ENCODE data around the gene TENM4. TPM values are rescaled to one million over a fixed set of nuclear protein-coding genes. Genes with fewer than 3 reads are reported as not detected.

Gene TENM4
- total and polyA plus RNA-seq, 10 of the 15 experiments (the other 5 are each of a cell fraction or from before 2014, with no cell fraction given) = 0.03 to 0.12 (median 0.06) TPM; not detected in 7

DNA sequence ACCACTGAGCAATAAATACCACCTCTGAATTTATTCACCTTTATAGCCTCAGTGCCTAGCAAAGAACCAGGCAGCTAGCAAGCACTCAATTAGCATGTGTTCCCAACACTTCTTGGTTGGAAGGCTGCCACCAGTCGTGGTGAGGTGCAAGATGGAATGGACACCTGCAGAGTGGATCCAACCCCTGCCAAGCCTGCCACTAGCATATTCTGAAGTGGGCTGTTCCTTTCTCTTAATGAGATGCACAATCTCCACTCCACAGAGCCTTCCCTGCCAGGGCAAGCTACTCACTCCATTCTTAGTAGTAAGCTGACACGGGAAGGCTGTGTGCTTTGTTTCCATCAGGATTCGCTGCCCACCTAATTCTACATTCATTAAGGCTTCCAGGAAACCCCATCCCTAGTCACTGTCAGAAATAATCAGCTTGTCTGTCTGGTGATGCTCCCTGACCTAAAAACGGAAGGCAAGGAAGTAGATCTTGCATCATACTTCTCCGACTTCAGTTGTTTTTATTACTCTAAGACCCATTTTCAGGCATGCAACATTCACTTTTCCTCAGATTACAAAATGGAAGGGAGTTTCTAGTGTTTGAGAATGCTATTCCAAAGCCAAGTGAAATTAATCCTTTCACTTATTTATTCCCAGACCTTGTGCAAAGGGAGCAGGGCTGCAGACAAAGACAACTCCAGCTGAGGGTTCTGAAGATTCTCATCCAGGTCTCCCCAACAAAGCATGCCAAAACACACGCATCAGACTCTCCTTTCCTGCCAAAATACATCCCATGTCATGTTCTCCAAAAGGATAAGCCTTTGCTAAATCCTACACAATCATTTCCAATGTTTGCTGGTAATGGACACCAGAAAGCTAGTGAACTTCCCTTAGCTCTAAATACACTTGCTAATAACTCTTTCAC lies 128.0 kb downstream of the TENM4 start (continued):
- no peak for TF ChIP-seq RAD21 (IDR thresholded peaks at IDR 0.05; ENCODE audit: insufficient read depth, low read depth, low read length)
- TF ChIP-seq RFX5 (IDR thresholded peaks at IDR 0.05; ENCODE audit: low read depth, low read length) = no peak

GRCh38 chr11:79311461-79311860 lies 129.4 kb downstream of the TENM4 start:
- BruUV-seq (replicated peaks) = no TSS peak
- Histone ChIP-seq H4K20me1 (ENCODE audit: control insufficient read depth, insufficient read depth) (no peaks in the 10 kb centered on the region), H3K27me3 (replicated peaks in 1 of 2; ENCODE audit: control insufficient read depth in 2 of 2, insufficient read depth in 2 of 2, low read length in 1 of 2) (no peaks in the 10 kb centered on the region; a peak in 1 of 4 replicates), H3K4me1 (ENCODE audit: control insufficient read depth, insufficient read depth, low read length) (no peaks in the 10 kb centered on the region), H3K9me3 (replicated peaks; ENCODE audit: control insufficient read depth, insufficient read depth, low read length) (no peaks in the 10 kb centered on the region), H3K9ac (ENCODE audit: control insufficient read depth, insufficient read depth, low read length) (no peak overlapping the region), H3K27ac (ENCODE audit: control insufficient read depth, insufficient read depth) (no peak overlapping the region), H3K79me2 (ENCODE audit: control insufficient read depth, insufficient read depth, low read length) (no peaks in the 10 kb centered on the region), H3K36me3 (ENCODE audit: control insufficient read depth in 2 of 2, insufficient read depth in 2 of 2, low read length in 1 of 2) (no peaks in the 10 kb centered on the region), H3K4me2 (ENCODE audit: control insufficient read depth, insufficient read depth) (no peak overlapping the region), H2AFZ (ENCODE audit: control insufficient read depth, low read depth, low read length) (no peak overlapping the region), H3K4me3 (no peak overlapping the region)
- in situ Hi-C loops (cut with MboI) (no loop called here), intact Hi-C loops (cut with micrococcal nuclease; ENCODE audit: unreplicated experiment) (no loop called here)
- DNase-seq (ENCODE audit: low read depth, low spot score) (no peak), FAIRE-seq (no peak), ATAC-seq (no peak)
- ChIA-PET SMC1A (ENCODE audit: uncharacterized antibody, unreplicated experiment) (interaction anchor here (1.1 kb wide), 1 partner anchor 81 kb away, joined by 3 read pairs; no protein-coding TSS in a partner anchor), POLR2A (no interaction called here), CTCF (no interaction called here), RAD21 (ENCODE audit: unreplicated experiment) (no interaction called here)
- WGBS (ENCODE audit: insufficient coverage, insufficient replicate concordance, low lambda C conversion rate, missing lambda C conversion rate) = 46% methylated on average over 3 of the region's 3 CpGs
- TF ChIP-seq, protein P1, sequence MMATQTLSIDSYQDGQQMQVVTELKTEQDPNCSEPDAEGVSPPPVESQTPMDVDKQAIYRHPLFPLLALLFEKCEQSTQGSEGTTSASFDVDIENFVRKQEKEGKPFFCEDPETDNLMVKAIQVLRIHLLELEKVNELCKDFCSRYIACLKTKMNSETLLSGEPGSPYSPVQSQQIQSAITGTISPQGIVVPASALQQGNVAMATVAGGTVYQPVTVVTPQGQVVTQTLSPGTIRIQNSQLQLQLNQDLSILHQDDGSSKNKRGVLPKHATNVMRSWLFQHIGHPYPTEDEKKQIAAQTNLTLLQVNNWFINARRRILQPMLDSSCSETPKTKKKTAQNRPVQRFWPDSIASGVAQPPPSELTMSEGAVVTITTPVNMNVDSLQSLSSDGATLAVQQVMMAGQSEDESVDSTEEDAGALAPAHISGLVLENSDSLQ (IDR thresholded peaks at IDR 0.05) = no peak
- no peak for TF ChIP-seq TCF7 (IDR thresholded peaks at IDR 0.05; ENCODE audit: borderline replicate concordance)
- TF ChIP-seq RCOR1 (conservative IDR thresholded peaks at IDR 0.05; ENCODE audit: low read depth, low read length) = no peak
- TF ChIP-seq ZZZ3 (IDR thresholded peaks at IDR 0.05; ENCODE audit: control insufficient read depth, insufficient read length, low read depth) = no peak
- TF ChIP-seq, protein P2, sequence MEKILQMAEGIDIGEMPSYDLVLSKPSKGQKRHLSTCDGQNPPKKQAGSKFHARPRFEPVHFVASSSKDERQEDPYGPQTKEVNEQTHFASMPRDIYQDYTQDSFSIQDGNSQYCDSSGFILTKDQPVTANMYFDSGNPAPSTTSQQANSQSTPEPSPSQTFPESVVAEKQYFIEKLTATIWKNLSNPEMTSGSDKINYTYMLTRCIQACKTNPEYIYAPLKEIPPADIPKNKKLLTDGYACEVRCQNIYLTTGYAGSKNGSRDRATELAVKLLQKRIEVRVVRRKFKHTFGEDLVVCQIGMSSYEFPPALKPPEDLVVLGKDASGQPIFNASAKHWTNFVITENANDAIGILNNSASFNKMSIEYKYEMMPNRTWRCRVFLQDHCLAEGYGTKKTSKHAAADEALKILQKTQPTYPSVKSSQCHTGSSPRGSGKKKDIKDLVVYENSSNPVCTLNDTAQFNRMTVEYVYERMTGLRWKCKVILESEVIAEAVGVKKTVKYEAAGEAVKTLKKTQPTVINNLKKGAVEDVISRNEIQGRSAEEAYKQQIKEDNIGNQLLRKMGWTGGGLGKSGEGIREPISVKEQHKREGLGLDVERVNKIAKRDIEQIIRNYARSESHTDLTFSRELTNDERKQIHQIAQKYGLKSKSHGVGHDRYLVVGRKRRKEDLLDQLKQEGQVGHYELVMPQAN (conservative IDR thresholded peaks at IDR 0.05) = no peak
- TF ChIP-seq PRDM15 (CRISPR knock-in tag; IDR thresholded peaks at IDR 0.05) = no peak
- no peak for TF ChIP-seq WRNIP1 (IDR thresholded peaks at IDR 0.05; ENCODE audit: borderline replicate concordance, low read depth, low read length)
- no peak for TF ChIP-seq YBX1 (IDR thresholded peaks at IDR 0.05)
- no peak for TF ChIP-seq NFYB (IDR thresholded peaks at IDR 0.05; ENCODE audit: insufficient read depth, low read depth, low read length)
- TF ChIP-seq HDAC6 (IDR thresholded peaks at IDR 0.05; ENCODE audit: unreplicated experiment) = no peak
- no peak for TF ChIP-seq ELK1 (IDR thresholded peaks at IDR 0.05; ENCODE audit: low read depth, low read length)
- TF ChIP-seq LARP7 (IDR thresholded peaks at IDR 0.05) = no peak
